ENCODE measurements around the gene ZC3H15.
A peak's percentile ranks its signal among the peaks of the same experiment; 100 is the strongest.
"Not testable (repeated sequence)": the region's sequence is repeated elsewhere in the genome, so short reads cannot be mapped to it uniquely, and the experiment has no call there.

Gene ZC3H15

DNA sequence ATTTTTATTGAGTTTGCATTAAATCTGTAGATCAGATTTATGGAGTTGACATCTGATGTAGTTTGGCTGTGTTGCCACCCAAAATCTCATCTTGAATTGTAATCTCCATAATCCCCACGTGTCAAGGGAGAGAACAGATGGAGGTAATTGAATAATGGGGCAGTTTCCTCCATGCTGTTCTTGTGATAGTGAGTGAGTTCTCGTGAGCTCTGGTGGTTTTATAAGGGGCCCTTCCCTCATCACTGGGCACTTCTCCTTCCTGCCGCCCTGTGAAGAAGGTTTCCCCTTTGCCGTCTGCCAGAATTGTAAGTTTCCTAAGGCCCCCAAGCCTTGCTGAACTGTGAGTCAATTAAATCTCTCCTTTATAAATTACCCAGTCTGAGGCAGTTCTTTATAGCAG lies 32.2 kb downstream of the ZC3H15 start:
- H3K27me3 Mint-ChIP-seq (ENCODE audit: low read depth, poor library complexity): no peaks in the 10 kb centered on the region
- no peaks in the 10 kb centered on the region for H3K9me3 Mint-ChIP-seq
- H3K27ac Mint-ChIP-seq: peak overlapping the region; percentile 3
- H3K4me1 Mint-ChIP-seq: peaks cover 18% of the 10 kb centered on the region
- no peak overlapping the region for H3K4me3 Mint-ChIP-seq
- DNase-seq: no peak
- TF ChIP-seq, protein P1, sequence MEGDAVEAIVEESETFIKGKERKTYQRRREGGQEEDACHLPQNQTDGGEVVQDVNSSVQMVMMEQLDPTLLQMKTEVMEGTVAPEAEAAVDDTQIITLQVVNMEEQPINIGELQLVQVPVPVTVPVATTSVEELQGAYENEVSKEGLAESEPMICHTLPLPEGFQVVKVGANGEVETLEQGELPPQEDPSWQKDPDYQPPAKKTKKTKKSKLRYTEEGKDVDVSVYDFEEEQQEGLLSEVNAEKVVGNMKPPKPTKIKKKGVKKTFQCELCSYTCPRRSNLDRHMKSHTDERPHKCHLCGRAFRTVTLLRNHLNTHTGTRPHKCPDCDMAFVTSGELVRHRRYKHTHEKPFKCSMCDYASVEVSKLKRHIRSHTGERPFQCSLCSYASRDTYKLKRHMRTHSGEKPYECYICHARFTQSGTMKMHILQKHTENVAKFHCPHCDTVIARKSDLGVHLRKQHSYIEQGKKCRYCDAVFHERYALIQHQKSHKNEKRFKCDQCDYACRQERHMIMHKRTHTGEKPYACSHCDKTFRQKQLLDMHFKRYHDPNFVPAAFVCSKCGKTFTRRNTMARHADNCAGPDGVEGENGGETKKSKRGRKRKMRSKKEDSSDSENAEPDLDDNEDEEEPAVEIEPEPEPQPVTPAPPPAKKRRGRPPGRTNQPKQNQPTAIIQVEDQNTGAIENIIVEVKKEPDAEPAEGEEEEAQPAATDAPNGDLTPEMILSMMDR (IDR thresholded peaks at IDR 0.05): no peak
- peaks cover 65% of the 10 kb centered on the region for H3K36me3 Mint-ChIP-seq (ENCODE audit: low read depth)

DNA sequence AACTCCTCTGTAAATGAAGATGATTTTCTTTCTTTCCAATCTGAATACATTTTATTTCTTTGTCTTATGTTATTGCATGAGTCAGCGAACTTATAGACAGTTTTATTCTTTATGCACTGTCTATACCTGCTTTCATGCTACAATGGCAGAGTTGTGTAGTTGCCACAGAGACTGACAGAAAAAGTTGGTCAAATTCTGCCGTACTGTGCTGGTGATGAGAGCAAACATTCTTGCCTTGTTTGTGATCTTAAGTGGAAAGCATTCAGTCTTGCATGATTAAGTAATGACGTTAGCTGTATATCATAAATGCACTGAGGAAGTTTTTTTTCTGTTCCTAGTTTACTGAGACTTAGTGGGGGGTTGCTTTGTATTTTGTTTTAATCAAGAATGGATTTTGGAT lies 32.9 kb downstream of the ZC3H15 start:
- H3K9me3 Mint-ChIP-seq: no peaks in the 10 kb centered on the region
- H3K36me3 Mint-ChIP-seq (ENCODE audit: low read depth): peaks cover 58% of the 10 kb centered on the region
- no peak overlapping the region for H3K4me3 Mint-ChIP-seq
- peaks cover 18% of the 10 kb centered on the region for H3K4me1 Mint-ChIP-seq
- H3K27ac Mint-ChIP-seq: no peak overlapping the region
- DNase-seq: no peak
- TF ChIP-seq, protein P1 (IDR thresholded peaks at IDR 0.05): no peak
- H3K27me3 Mint-ChIP-seq (ENCODE audit: low read depth, poor library complexity): no peaks in the 10 kb centered on the region

DNA sequence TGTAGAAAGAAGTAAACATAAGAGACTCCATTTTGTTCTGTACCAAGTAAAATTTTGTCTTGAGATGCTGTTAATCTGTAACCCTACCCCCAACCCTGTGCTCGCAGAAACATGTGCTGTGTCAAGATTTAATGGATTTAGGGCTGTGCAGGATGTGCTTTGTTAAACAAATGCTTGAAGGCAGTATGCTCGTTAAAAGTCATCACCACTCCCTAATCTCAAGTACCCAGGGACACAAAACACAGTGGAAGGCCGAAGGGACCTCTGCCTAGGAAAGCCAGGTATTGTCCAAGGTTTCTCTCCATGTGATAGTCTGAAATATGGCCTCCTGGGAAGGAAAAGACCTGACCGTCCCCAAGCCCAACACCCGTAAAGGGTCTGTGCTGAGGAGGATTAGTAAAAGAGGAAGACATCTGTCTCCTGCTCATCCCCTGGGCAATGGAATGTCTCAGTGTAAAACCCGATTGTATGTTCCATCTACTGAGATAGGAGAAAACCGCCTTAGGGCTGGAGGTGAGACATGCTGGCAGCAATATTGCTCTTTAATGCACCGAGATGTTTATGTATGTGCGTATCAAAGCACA lies 35.6 kb downstream of the ZC3H15 start:
- not testable (repeated sequence) for H3K27me3 Mint-ChIP-seq (ENCODE audit: low read depth, poor library complexity); DNase-seq; H3K9me3 Mint-ChIP-seq; H3K4me3 Mint-ChIP-seq
- peak overlapping the region; percentile 85 for H3K27ac Mint-ChIP-seq
- H3K4me1 Mint-ChIP-seq: peaks cover 18% of the 10 kb centered on the region
- H3K36me3 Mint-ChIP-seq (ENCODE audit: low read depth): peaks cover 62% of the 10 kb centered on the region

DNA sequence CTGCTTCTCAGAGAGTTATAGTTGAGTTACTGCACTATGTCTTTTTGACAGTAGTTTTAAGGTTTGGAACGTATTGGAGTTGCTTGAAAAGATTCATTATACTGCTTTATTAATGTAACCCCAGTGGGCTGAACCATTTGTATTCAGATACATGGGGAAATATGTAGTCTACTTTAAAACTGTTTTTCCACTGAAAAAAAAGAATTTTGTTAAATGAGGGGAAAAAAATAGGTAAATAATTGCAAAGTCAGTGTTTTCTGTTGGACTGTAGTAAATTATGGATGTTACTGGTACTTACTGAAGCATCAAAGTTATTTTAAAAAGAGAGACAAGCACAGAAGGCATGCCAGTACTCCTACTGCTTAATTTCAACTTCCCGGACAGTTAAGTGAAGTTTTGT lies 36.4 kb downstream of the ZC3H15 start:
- Mint-ChIP-seq H3K27me3 (ENCODE audit: low read depth, poor library complexity) (no peaks in the 10 kb centered on the region), H3K36me3 (ENCODE audit: low read depth) (peaks cover 62% of the 10 kb centered on the region), H3K4me3 (no peak overlapping the region), H3K9me3 (peaks cover 13% of the 10 kb centered on the region), H3K4me1 (peaks cover 18% of the 10 kb centered on the region), H3K27ac (no peak overlapping the region)
- DNase-seq: no peak
- TF ChIP-seq, protein P1 (IDR thresholded peaks at IDR 0.05): no peak

DNA sequence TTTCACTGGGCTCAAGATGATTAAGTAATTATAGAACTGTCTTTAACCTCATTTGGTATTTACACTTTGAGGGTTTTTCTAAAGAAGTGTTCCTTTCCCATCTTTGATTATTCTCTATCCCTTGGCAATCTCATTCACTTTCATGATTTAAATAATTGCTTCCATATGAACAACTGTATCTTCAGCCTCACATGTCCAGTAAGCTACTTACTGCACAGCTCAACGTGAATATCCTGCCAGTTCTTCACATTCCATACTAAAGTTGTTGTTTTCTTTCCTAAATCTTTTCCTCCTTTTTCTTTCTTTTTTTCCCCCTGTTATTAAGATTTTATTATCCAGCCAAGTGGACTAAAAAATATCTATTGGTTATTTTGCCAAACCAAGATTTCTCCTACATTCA lies 37.7 kb downstream of the ZC3H15 start:
- Mint-ChIP-seq H3K27me3 (ENCODE audit: low read depth, poor library complexity) (no peaks in the 10 kb centered on the region), H3K36me3 (ENCODE audit: low read depth) (peaks cover 54% of the 10 kb centered on the region), H3K9me3 (peaks cover 16% of the 10 kb centered on the region), H3K4me3 (no peak overlapping the region), H3K4me1 (peaks cover 18% of the 10 kb centered on the region), H3K27ac (peak overlapping the region; percentile 12)
- TF ChIP-seq, protein P1 (IDR thresholded peaks at IDR 0.05): no peak
- no peak for DNase-seq

DNA sequence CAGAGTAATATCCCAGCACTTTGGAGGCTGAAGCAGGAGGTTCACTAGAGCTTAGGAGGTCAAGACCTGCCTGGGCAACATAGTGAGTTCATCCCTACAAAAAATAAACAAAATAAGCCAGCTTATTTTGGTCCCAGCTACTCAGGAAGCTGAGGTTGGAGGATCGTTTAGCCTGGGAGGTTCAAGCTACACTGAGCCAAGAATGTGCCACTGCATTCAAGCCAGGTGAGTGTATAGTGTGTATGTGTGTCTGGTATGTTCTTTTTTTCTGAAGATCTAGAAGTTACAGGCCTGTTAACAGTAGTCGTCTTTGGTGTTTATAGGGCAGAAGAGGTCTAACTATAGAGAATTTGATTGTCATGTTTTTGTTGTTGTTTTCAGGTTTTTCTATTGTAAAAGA lies 40.2 kb downstream of the ZC3H15 start:
- Mint-ChIP-seq H3K36me3 (ENCODE audit: low read depth) (peaks cover 30% of the 10 kb centered on the region), H3K4me1 (peaks cover 14% of the 10 kb centered on the region), H3K9me3 (peaks cover 19% of the 10 kb centered on the region), H3K4me3 (no peak overlapping the region), H3K27me3 (ENCODE audit: low read depth, poor library complexity) (no peaks in the 10 kb centered on the region), H3K27ac (no peak overlapping the region)
- no peak for DNase-seq
- TF ChIP-seq, protein P1 (IDR thresholded peaks at IDR 0.05): no peak

Measured in nephron progenitor cell (in vitro differentiated cells).